Body of pancreas (tissue), 4 donors: ENCODE measurements around the gene RAD23B. TPM values are rescaled to one million over a fixed set of nuclear protein-coding genes. Genes with fewer than 3 reads are reported as not detected.

Experiments
- ATAC-seq: fragments of 150-250 bp; one replicate; pipeline ENCODE4 v1.9.1; 2016
- DNase-seq, 4 donors: peaks; one replicate each; pipeline ENCODE4 v3.0.0-alpha.2; 2019
- H3K27ac ChIP-seq, 4 donors: fragments of 200-600 bp; sonication (generic); 1 replicate in 3 of 4; 2 replicates in 1 of 4; pipeline versions ENCODE4 v1.5.1 to v1.6.1; 2016 to 2019; ENCODE audit warnings: mild to moderate bottlenecking in 1 of 4, mixed read lengths in 1 of 4, moderate library complexity in 1 of 4
- H3K27me3 ChIP-seq, 2 donors: fragments of 200-600 bp; sonication (generic); one replicate each; pipeline ENCODE4 v1.6.0; 2016; ENCODE audit warnings: mild to moderate bottlenecking in 1 of 2
- H3K36me3 ChIP-seq, 2 donors: fragments of 200-600 bp; sonication (generic); replicated peaks in 1 of 2; 2 replicates each; pipeline ENCODE4 v1.5.1; 2016; ENCODE audit warnings: low read depth in 2 of 2; ENCODE audit not compliant: insufficient read depth in 1 of 2
- H3K4me1 ChIP-seq: fragments of 200-600 bp; sonication (generic); one replicate; pipeline ENCODE4 v1.6.0; 2016
- H3K4me3 ChIP-seq, 2 donors: fragments of 200-600 bp; sonication (generic); 1 replicate in 1 of 2; 2 replicates in 1 of 2; pipeline ENCODE4 v1.5.1; 2016 to 2019
- H3K9me3 ChIP-seq, 3 donors: fragments of 200-600 bp; sonication (generic); 1 replicate in 2 of 3; 2 replicates in 1 of 3; pipeline ENCODE4 v1.5.1; 2016
- POLR2A ChIP-seq, 3 donors: fragments of 450-650 bp; IDR thresholded peaks; one replicate each; pipeline ENCODE4 v1.6.1; 2016; ENCODE audit warnings: antibody characterized with exemption in 3 of 3, mild to moderate bottlenecking in 2 of 3
- WGBS, 2 donors: methylation state at CpG; one replicate each; pipeline ENCODE4 v1.1.5; 2017; 5-methylcytosine and 5-hydroxymethylcytosine counted together
- intact Hi-C: fragments of 100-400 bp; cut with DNase I; formaldehyde crosslinking; loops from one replicate; pipeline ENCODE4 v1.15.1; 2023
- total RNA-seq, 2 donors: library from RNA; depleted of rRNA; stranded (reverse); fragments of >200 nt; gene quantifications; one replicate each; pipeline ENCODE4 v1.1.0, GENCODE V29; 2016
- TF ChIP-seq, protein P1 (sequence below), 7 experiments: fragments of 450-650 bp in 4 of 7; fragments of 200-600 bp in 3 of 7; sonication (generic) in 3 of 7; IDR thresholded peaks; one replicate each; pipeline ENCODE4 v1.5.1; 2016 to 2019; ENCODE audit warnings: antibody characterized with exemption in 7 of 7

Gene RAD23B
- total RNA-seq, 2 donors from 2014 or later, result 47.1 to 50.6 TPM

DNA sequence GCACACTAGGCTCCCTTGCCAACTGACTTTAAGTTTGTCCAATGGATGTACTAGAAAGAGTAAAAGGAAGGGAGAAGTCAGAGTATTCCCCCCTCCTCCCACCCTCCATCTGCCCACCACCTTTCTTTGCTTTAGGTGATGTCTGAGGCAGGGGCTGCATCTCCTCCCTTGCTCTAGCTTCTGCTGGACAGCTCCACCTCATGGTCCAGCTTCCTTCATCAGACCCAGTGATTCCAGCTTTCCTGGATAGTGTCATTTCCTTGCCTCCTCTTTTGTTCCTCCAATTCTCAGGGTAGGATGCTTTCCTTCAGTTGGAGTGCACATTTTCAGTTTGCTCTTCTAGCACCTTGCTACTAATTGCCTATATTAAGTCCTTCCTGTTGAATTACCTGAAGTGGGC is 67.4 kb downstream of the RAD23B start:
- no peak for DNase-seq
- ATAC-seq, result no peak
- H3K27ac ChIP-seq, result no peak overlapping the region
- intact Hi-C loops, result no loop called here
- no peaks in the 10 kb centered on the region for H3K36me3 ChIP-seq
- no peaks in the 10 kb centered on the region for H3K4me1 ChIP-seq
- TF ChIP-seq, protein P1, sequence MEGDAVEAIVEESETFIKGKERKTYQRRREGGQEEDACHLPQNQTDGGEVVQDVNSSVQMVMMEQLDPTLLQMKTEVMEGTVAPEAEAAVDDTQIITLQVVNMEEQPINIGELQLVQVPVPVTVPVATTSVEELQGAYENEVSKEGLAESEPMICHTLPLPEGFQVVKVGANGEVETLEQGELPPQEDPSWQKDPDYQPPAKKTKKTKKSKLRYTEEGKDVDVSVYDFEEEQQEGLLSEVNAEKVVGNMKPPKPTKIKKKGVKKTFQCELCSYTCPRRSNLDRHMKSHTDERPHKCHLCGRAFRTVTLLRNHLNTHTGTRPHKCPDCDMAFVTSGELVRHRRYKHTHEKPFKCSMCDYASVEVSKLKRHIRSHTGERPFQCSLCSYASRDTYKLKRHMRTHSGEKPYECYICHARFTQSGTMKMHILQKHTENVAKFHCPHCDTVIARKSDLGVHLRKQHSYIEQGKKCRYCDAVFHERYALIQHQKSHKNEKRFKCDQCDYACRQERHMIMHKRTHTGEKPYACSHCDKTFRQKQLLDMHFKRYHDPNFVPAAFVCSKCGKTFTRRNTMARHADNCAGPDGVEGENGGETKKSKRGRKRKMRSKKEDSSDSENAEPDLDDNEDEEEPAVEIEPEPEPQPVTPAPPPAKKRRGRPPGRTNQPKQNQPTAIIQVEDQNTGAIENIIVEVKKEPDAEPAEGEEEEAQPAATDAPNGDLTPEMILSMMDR (IDR thresholded peaks at IDR 0.05), result no peak
- TF ChIP-seq POLR2A (IDR thresholded peaks at IDR 0.05), result no peak
- H3K9me3 ChIP-seq, result no peaks in the 10 kb centered on the region
- H3K4me3 ChIP-seq, result no peak overlapping the region
- H3K27me3 ChIP-seq, result no peaks in the 10 kb centered on the region

DNA sequence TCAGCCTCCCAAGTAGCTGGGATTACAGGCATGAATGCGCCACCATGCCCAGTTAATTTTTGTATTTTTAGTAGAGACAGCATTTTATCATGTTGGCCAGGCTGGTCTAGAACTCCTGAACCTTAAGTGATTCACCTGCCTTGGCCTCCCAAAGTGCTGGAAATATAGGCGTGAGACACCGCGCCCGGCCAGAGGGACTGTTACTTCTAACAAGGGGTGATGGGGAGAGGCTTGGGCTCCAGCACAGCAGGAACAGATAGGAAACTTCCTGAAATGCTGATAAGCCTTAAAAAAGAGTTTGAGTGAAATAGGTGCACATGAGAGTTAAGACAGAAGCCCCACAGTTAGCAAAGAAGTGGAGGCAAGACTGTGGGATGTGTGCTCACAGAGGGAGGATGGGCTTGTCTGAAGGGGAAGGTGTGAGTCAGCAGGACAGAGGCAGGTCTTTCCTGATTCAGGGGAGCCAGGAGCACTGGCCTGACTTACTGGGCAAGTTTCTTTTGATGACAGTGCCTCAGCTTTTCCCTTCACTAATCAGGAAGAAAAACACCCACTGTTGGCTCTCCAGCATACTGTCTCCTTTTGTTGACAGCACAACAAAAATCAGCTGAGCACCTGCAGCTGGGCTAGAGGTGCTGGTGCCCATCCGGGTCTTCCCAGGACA is 68.4 kb downstream of the RAD23B start:
- Histone ChIP-seq H3K27ac (no peak overlapping the region), H3K4me1 (no peaks in the 10 kb centered on the region), H3K9me3 (no peaks in the 10 kb centered on the region), H3K27me3 (no peaks in the 10 kb centered on the region), H3K4me3 (no peak overlapping the region), H3K36me3 (no peaks in the 10 kb centered on the region)
- intact Hi-C loops, result no loop called here
- 81 to 87% methylated on average over 6 of the region's 6 CpGs for WGBS, 2 donors
- no peak for DNase-seq
- TF ChIP-seq, protein P1 (IDR thresholded peaks at IDR 0.05), result no peak
- no peak for TF ChIP-seq POLR2A (IDR thresholded peaks at IDR 0.05)
- no peak for ATAC-seq

DNA sequence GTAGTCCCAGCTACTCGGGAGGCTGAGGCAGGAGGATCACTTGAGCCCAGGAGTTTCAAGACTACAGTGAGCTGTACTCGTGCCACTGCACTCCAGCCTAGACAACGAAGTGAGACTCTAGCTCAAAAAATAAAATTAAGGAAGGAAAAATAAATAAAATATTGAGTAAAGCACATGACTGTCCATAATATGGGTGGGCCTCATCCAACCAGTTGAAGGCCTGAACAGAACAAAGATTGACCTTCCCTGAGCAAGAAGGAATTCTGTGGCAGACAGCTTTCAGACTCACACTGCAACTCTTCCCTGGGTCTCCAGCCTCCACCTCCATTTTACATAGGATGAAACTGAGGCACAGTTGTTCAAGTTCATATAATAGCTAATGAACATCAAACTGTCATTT is 72.3 kb downstream of the RAD23B start:
- ATAC-seq, result no peak
- H3K27ac ChIP-seq, result no peak overlapping the region
- no peaks in the 10 kb centered on the region for H3K36me3 ChIP-seq
- H3K9me3 ChIP-seq, result no peaks in the 10 kb centered on the region
- TF ChIP-seq POLR2A (IDR thresholded peaks at IDR 0.05), result no peak
- TF ChIP-seq, protein P1 (IDR thresholded peaks at IDR 0.05), result no peak
- no peaks in the 10 kb centered on the region for H3K4me1 ChIP-seq
- intact Hi-C loops, result no loop called here
- no peak overlapping the region for H3K4me3 ChIP-seq
- 73 to 83% methylated on average over 3 of the region's 3 CpGs for WGBS, 2 donors
- DNase-seq, result no peak
- H3K27me3 ChIP-seq, result no peaks in the 10 kb centered on the region

DNA sequence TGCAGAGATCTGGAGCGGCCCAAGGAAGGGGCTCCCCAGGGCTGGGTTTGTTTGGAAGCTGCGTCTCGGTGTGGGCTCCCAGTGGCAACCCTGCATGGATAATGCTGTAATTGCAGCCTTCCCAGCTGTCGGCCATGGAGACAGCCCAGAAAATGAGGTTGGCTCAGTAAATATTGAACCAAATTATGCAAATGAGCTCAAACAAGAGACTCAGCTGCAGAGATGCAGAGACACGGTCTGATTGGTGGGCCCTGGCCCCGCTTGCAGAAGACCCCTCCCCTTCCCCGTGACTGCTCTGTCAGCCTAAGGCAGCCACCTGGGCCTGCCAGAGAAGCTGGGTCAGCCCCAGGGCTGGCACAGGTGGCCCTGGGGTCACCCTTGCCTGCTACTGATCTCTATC is 75.9 kb downstream of the RAD23B start:
- no peaks in the 10 kb centered on the region for H3K9me3 ChIP-seq
- intact Hi-C loops, result no loop called here
- no peaks in the 10 kb centered on the region for H3K36me3 ChIP-seq
- peaks cover 3% of the 10 kb centered on the region for H3K4me1 ChIP-seq
- no peak for ATAC-seq
- DNase-seq, result no peak
- no peak overlapping the region for H3K4me3 ChIP-seq
- WGBS, 2 donors, result 34 to 52% methylated on average over 6 to 7 of the region's 7 CpGs
- no peak overlapping the region for H3K27ac ChIP-seq
- TF ChIP-seq, protein P1 (IDR thresholded peaks at IDR 0.05), result no peak
- TF ChIP-seq POLR2A (IDR thresholded peaks at IDR 0.05), result no peak
- no peaks in the 10 kb centered on the region for H3K27me3 ChIP-seq

DNA sequence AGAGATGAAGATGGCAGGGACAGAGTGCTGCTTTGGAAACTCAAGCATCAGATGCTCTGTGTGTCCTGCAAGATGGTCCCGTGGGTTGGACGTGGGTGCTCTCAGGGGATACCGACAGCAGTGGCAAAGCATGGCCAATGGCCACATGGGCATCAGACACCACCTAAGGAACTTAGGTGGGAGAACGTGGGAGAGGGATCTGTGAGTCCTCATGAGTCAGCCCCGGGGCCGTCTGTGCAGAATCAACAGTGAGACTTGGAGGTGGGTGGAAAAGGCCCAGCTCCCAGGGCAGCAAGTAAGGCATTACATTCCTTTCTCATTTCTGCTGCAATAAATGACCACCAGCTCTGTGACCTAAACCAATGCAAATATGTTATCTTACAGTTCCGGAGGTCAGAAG is 77.0 kb downstream of the RAD23B start:
- no peaks in the 10 kb centered on the region for H3K27me3 ChIP-seq
- intact Hi-C loops, result no loop called here
- TF ChIP-seq, protein P1 (IDR thresholded peaks at IDR 0.05), result no peak
- TF ChIP-seq POLR2A (IDR thresholded peaks at IDR 0.05), result no peak
- no peak overlapping the region for H3K4me3 ChIP-seq
- H3K36me3 ChIP-seq, result no peaks in the 10 kb centered on the region
- 75 to 83% methylated on average over 7 of the region's 7 CpGs for WGBS, 2 donors
- DNase-seq (no peak), ATAC-seq (no peak)
- H3K4me1 ChIP-seq, result peaks cover 3% of the 10 kb centered on the region
- H3K9me3 ChIP-seq, result no peaks in the 10 kb centered on the region
- no peak overlapping the region for H3K27ac ChIP-seq
